ENCODE results near the gene CCP110.

Gene CCP110

DNA sequence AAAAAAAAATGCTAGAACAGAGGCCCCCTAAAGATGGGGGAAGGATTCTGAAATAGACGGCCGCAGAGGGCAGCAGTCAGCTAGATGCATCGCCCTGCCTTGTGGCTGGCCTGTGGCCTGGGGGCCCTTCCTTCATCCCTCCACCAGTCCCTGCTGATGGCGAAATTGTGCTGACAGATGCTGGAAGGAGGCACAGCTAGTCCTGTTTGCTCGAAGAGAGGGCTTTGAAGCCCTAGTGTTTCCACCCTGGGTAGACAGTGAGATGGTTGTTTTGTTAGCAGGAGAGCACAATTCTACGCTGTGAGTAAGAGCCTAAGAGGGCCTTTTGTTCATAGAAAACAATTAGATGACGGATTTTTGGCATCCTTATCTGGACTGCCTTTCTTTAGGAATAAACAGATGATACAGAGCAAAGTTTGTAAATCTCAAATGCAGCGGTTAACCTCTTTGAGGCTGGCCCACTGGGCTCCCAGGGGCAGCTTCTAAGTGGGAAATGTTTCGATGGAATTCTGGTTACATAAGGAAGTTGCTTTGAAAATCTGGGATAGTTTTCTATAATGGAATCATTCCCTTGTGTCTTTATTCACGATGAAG is 54.7 kb downstream of the CCP110 start:
- TF ChIP-seq, protein P1, sequence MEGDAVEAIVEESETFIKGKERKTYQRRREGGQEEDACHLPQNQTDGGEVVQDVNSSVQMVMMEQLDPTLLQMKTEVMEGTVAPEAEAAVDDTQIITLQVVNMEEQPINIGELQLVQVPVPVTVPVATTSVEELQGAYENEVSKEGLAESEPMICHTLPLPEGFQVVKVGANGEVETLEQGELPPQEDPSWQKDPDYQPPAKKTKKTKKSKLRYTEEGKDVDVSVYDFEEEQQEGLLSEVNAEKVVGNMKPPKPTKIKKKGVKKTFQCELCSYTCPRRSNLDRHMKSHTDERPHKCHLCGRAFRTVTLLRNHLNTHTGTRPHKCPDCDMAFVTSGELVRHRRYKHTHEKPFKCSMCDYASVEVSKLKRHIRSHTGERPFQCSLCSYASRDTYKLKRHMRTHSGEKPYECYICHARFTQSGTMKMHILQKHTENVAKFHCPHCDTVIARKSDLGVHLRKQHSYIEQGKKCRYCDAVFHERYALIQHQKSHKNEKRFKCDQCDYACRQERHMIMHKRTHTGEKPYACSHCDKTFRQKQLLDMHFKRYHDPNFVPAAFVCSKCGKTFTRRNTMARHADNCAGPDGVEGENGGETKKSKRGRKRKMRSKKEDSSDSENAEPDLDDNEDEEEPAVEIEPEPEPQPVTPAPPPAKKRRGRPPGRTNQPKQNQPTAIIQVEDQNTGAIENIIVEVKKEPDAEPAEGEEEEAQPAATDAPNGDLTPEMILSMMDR (IDR thresholded peaks at IDR 0.05; ENCODE audit: poor library complexity, severe bottlenecking), result no peak
- no peak overlapping the region for H3K4me3 ChIP-seq (ENCODE audit: severe bottlenecking)
- H3K27ac ChIP-seq (ENCODE audit: poor library complexity, severe bottlenecking), result no peak overlapping the region
- no peak for ATAC-seq (ENCODE audit: low read depth)
- no peak for DNase-seq (ENCODE audit: low spot score)
- no peaks in the 10 kb centered on the region for H3K9me3 ChIP-seq (ENCODE audit: severe bottlenecking)
- H3K27me3 ChIP-seq (ENCODE audit: insufficient read depth, poor library complexity, severe bottlenecking), result no peaks in the 10 kb centered on the region
- no peaks in the 10 kb centered on the region for H3K4me1 ChIP-seq (ENCODE audit: insufficient read depth, poor library complexity, severe bottlenecking)
- peaks cover 14% of the 10 kb centered on the region for H3K36me3 ChIP-seq (ENCODE audit: low read depth)

DNA sequence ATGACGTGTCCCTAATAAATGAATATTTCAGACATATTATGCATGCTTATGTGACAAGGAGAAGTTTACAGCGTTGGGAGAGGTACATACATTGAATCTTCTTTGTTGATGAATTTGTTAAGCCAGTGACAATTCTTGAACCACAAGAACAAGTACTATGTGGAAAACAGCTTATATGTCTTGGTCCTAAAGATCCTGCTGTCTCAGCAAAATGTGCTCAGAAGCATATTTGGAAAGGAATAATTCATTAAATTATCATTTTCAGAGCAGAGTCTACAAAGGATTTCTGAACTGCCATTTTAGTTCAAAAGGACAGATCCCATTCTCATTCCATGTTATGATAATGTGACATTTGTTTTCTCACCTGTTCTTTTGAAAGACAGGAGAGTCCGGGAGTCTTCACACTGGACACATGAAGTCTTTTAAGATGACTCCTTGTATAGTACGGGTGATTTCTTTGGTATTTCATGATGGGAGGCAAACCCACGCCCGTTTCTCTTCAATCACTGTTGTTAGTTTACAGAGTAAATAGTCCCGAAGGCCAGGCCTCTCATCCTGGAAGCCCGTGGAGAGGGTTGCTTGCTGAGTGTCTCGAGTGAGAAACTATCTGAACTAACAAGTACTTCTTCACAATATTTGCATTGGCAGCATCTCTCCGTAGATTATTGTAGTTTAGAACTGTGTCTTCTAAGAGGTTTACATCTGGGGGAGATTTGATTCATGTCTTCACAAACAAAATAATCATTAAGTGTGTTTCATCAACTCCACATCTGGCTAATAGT is 58.5 kb downstream of the CCP110 start:
- TF ChIP-seq, protein P1 (IDR thresholded peaks at IDR 0.05; ENCODE audit: poor library complexity, severe bottlenecking), result no peak
- no peaks in the 10 kb centered on the region for H3K27me3 ChIP-seq (ENCODE audit: insufficient read depth, poor library complexity, severe bottlenecking)
- DNase-seq (ENCODE audit: low spot score), result no peak
- no peak overlapping the region for H3K4me3 ChIP-seq (ENCODE audit: severe bottlenecking)
- 0 out of 2 replicates have a peak, but pooled peaks cover 4% of the 10 kb centered on the region for H3K36me3 ChIP-seq (ENCODE audit: low read depth)
- H3K4me1 ChIP-seq (ENCODE audit: insufficient read depth, poor library complexity, severe bottlenecking), result no peaks in the 10 kb centered on the region
- ATAC-seq (ENCODE audit: low read depth), result no peak
- H3K9me3 ChIP-seq (ENCODE audit: severe bottlenecking), result no peaks in the 10 kb centered on the region
- H3K27ac ChIP-seq (ENCODE audit: poor library complexity, severe bottlenecking), result no peak overlapping the region

DNA sequence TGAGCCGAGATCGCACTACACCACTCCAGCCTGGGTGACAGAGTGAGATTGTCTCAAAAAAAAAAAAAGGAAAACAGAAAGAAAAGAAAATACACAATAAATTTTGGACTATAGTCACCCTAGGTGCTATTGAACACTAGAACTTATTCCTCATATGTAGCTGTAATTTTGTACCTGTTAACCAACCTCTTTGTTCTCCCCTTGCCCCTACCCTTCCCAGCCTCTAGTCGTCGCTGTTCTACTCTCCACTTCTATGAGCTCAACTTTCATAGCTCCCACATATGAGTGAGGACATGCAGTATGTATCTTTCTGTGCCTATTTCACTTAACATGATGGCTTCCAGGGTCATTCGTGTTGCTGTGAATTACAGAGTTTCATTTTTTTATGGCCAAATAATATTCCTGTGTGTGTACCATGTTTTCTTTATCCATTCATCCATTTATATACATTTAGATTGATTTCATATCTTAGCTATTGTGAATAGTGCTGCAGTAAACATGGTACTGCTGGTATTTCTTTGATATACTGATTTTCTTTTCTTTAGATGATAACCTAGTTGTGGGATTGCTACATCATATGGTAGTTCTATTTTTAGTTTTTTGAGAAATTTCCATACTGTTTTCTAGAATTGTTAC is 60.0 kb downstream of the CCP110 start:
- 0 out of 2 replicates have a peak, but pooled peaks cover 4% of the 10 kb centered on the region for H3K36me3 ChIP-seq (ENCODE audit: low read depth)
- H3K4me1 ChIP-seq (ENCODE audit: insufficient read depth, poor library complexity, severe bottlenecking), result no peaks in the 10 kb centered on the region
- no peaks in the 10 kb centered on the region for H3K27me3 ChIP-seq (ENCODE audit: insufficient read depth, poor library complexity, severe bottlenecking)
- ATAC-seq (ENCODE audit: low read depth), result peak; percentile 73
- TF ChIP-seq, protein P1 (IDR thresholded peaks at IDR 0.05; ENCODE audit: poor library complexity, severe bottlenecking), result peak; percentile 94
- no peak for DNase-seq (ENCODE audit: low spot score)
- H3K9me3 ChIP-seq (ENCODE audit: severe bottlenecking), result no peaks in the 10 kb centered on the region
- no peak overlapping the region for H3K4me3 ChIP-seq (ENCODE audit: severe bottlenecking)
- no peak overlapping the region for H3K27ac ChIP-seq (ENCODE audit: poor library complexity, severe bottlenecking)

DNA sequence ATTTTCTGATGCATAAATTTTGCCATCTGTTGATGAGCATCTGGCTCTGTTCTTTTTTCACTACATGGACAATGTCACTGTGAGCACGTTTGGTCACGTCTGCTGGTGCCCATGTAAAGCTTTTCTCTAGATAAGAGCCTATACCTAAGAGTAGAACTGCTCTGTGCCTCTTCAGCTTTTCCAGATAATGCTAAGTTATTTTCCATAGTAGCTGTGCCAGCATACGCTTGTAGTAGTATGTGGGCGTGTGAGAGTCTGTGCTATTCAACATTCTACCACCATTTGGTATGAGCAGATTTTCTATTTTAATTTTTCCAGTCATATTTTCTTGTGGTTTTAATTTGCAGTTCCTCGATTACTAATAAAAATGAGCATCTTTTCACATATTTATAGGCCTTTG is 64.9 kb downstream of the CCP110 start:
- ATAC-seq (ENCODE audit: low read depth) (no peak), DNase-seq (ENCODE audit: low spot score) (no peak)
- no peaks in the 10 kb centered on the region for H3K27me3 ChIP-seq (ENCODE audit: insufficient read depth, poor library complexity, severe bottlenecking)
- H3K4me1 ChIP-seq (ENCODE audit: insufficient read depth, poor library complexity, severe bottlenecking), result no peaks in the 10 kb centered on the region
- no peak overlapping the region for H3K4me3 ChIP-seq (ENCODE audit: severe bottlenecking)
- H3K27ac ChIP-seq (ENCODE audit: poor library complexity, severe bottlenecking), result no peak overlapping the region
- H3K36me3 ChIP-seq (ENCODE audit: low read depth), result no peaks in the 10 kb centered on the region; the same call in 1 of the 2 replicates
- H3K9me3 ChIP-seq (ENCODE audit: severe bottlenecking), result no peaks in the 10 kb centered on the region
- TF ChIP-seq, protein P1 (IDR thresholded peaks at IDR 0.05; ENCODE audit: poor library complexity, severe bottlenecking), result no peak
